Effector memory CD4-positive, alpha-beta T cell (primary cell): ENCODE results near the gene ZNF865.

Experiments
- DNase-seq, 3 donors: peaks; one replicate each; pipeline ENCODE4 v3.0.0-alpha.2; 2020
- H3K27ac ChIP-seq: 2 replicates; pipeline ENCODE4 v1.7.0; 2013; ENCODE audit warnings: mild to moderate bottlenecking, low read length, moderate library complexity; ENCODE audit not compliant: insufficient read depth, poor library complexity, severe bottlenecking
- H3K27me3 ChIP-seq: replicated peaks from 2 replicates; pipeline ENCODE4 v1.7.0; 2013; ENCODE audit warnings: mild to moderate bottlenecking, low read length; ENCODE audit not compliant: insufficient read depth, control insufficient read depth, poor library complexity, severe bottlenecking
- H3K36me3 ChIP-seq: 2 replicates; pipeline ENCODE4 v1.7.0; 2013; ENCODE audit warnings: mild to moderate bottlenecking, low read length, moderate library complexity; ENCODE audit not compliant: control insufficient read depth, insufficient read depth
- H3K4me1 ChIP-seq: 2 replicates; pipeline ENCODE4 v1.7.0; 2013; ENCODE audit warnings: low read length, mild to moderate bottlenecking; ENCODE audit not compliant: control insufficient read depth, insufficient read depth, poor library complexity, severe bottlenecking
- H3K4me3 ChIP-seq: 2 replicates; pipeline ENCODE4 v1.7.0; 2013; ENCODE audit warnings: low read length, low read depth, mild to moderate bottlenecking; ENCODE audit not compliant: insufficient read depth, poor library complexity, severe bottlenecking
- H3K9me3 ChIP-seq: 2 replicates; pipeline ENCODE4 v1.7.0; 2013; ENCODE audit warnings: mild to moderate bottlenecking, low read length, moderate library complexity; ENCODE audit not compliant: control insufficient read depth

The ZNF865 gene

GRCh38 chr19:55650602-55651230 is 45.3 kb downstream of the ZNF865 start:
- Histone ChIP-seq H3K27ac (no peak overlapping the region), H3K9me3 (no peaks in the 10 kb centered on the region), H3K4me1 (peaks cover 13% of the 10 kb centered on the region), H3K4me3 (no peak overlapping the region), H3K27me3 (no peaks in the 10 kb centered on the region), H3K36me3 (no peaks in the 10 kb centered on the region)
- no peak for DNase-seq

- Histone ChIP-seq H3K36me3 (no peaks in the 10 kb centered on the region), H3K4me1 (peaks cover 18% of the 10 kb centered on the region), H3K9me3 (no peaks in the 10 kb centered on the region), H3K27ac (no peak overlapping the region), H3K4me3 (no peak overlapping the region), H3K27me3 (no peaks in the 10 kb centered on the region)
- DNase-seq: no peak
Observed at GRCh38 chr19:55651236-55651635, 45.8 kb downstream of the ZNF865 start.

GRCh38 chr19:55652311-55653128 is 47.1 kb downstream of the ZNF865 start:
- Histone ChIP-seq H3K27ac (no peak overlapping the region), H3K9me3 (no peaks in the 10 kb centered on the region), H3K36me3 (no peaks in the 10 kb centered on the region), H3K4me1 (peaks cover 30% of the 10 kb centered on the region), H3K4me3 (no peak overlapping the region), H3K27me3 (no peaks in the 10 kb centered on the region)
- DNase-seq: no peak

- peaks cover 34% of the 10 kb centered on the region for H3K4me1 ChIP-seq
- peak; percentile 98 to 100 (median 100) for DNase-seq
- peak overlapping the region; percentile 94 for H3K27ac ChIP-seq
- H3K27me3 ChIP-seq: no peaks in the 10 kb centered on the region
- peaks cover 4% of the 10 kb centered on the region for H3K36me3 ChIP-seq
- H3K4me3 ChIP-seq: peak overlapping the region; percentile 79
- H3K9me3 ChIP-seq: no peaks in the 10 kb centered on the region
Observed at GRCh38 chr19:55653651-55654322, 48.3 kb downstream of the ZNF865 start.

GRCh38 chr19:55654323-55654867 is 48.9 kb downstream of the ZNF865 start:
- Histone ChIP-seq H3K27ac (peak overlapping the region; percentile 94), H3K36me3 (peaks cover 10% of the 10 kb centered on the region), H3K4me1 (peaks cover 39% of the 10 kb centered on the region), H3K9me3 (no peaks in the 10 kb centered on the region), H3K27me3 (no peaks in the 10 kb centered on the region), H3K4me3 (peak overlapping the region; percentile 79)
- DNase-seq: peak; percentile 96 to 100 (median 99)

- Histone ChIP-seq H3K27ac (peak within 1 kb of the TSS; percentile 99), H3K9me3 (no peaks in the 10 kb centered on the region), H3K27me3 (no peaks in the 10 kb centered on the region), H3K36me3 (peaks cover 16% of the 10 kb centered on the region), H3K4me3 (peak within 1 kb of the TSS; percentile 79), H3K4me1 (peaks cover 41% of the 10 kb centered on the region)
- DNase-seq: peak; percentile 93 to 97 (median 95)
Observed at GRCh38 chr19:55654868-55655647, 49.6 kb downstream of the ZNF865 start, which contains the start of gene U2AF2. TSS of gene U2AF2 (plus strand) at chr19:55655035. CDS start at chr19:55655105, 70 bp downstream.

GRCh38 chr19:55655648-55656040 is 50.2 kb downstream of the ZNF865 start:
- Histone ChIP-seq H3K4me1 (peaks cover 44% of the 10 kb centered on the region), H3K27ac (peak overlapping the region; percentile 99), H3K36me3 (peaks cover 22% of the 10 kb centered on the region), H3K9me3 (no peaks in the 10 kb centered on the region), H3K27me3 (no peaks in the 10 kb centered on the region), H3K4me3 (peak overlapping the region; percentile 64)
- no peak for DNase-seq

- Histone ChIP-seq H3K9me3 (no peaks in the 10 kb centered on the region), H3K27ac (peak overlapping the region; percentile 99), H3K4me3 (peak overlapping the region; percentile 64), H3K4me1 (peaks cover 44% of the 10 kb centered on the region), H3K36me3 (peaks cover 31% of the 10 kb centered on the region), H3K27me3 (no peaks in the 10 kb centered on the region)
- no peak for DNase-seq
Observed at GRCh38 chr19:55656552-55656951, 51.1 kb downstream of the ZNF865 start.

- H3K36me3 ChIP-seq: peaks cover 37% of the 10 kb centered on the region
- DNase-seq: no peak
- peaks cover 44% of the 10 kb centered on the region for H3K4me1 ChIP-seq
- peak overlapping the region; percentile 99 for H3K27ac ChIP-seq
- H3K4me3 ChIP-seq: peak overlapping the region; percentile 64
- no peaks in the 10 kb centered on the region for H3K9me3 ChIP-seq
- no peaks in the 10 kb centered on the region for H3K27me3 ChIP-seq
Observed at GRCh38 chr19:55656988-55657747, 51.7 kb downstream of the ZNF865 start.
